Right renal cortex interstitium (tissue), 3 donors: Measurements from ENCODE around the gene ARVCF. TPM values are rescaled to one million over a fixed set of nuclear protein-coding genes. Genes with fewer than 3 reads are reported as not detected.

Experiments
- DNase-seq, 3 donors: peaks; one replicate each; pipeline ENCODE4 v3.0.0-alpha.2; 2013; ENCODE audit warnings: low read depth in 3 of 3, low spot score in 2 of 3
- polyA plus RNA-seq, 3 donors: library from polyadenylated mRNA; unstranded; fragments of 120-200 nt; gene quantifications; one replicate each; pipeline ENCODE4 v1.2.1, GENCODE V29; 2013; ENCODE audit not compliant: insufficient read length in 3 of 3

ARVCF gene
- polyA plus RNA-seq, 3 donors: 16.8 to 19.6 (median 16.9) TPM

- no peak for DNase-seq
Measured at GRCh38 chr22:20002128-20002527, 14.5 kb downstream of the ARVCF start.

GRCh38 chr22:20001082-20001638 lies 15.5 kb downstream of the ARVCF start:
- DNase-seq: no peak

- DNase-seq: no peak
Measured at GRCh38 chr22:20000246-20001081, 16.2 kb downstream of the ARVCF start.

GRCh38 chr22:19998991-19999820 lies 17.4 kb downstream of the ARVCF start:
- DNase-seq: no peak

- DNase-seq: no peak
Measured at GRCh38 chr22:19998232-19998951, 18.2 kb downstream of the ARVCF start.

- no peak for DNase-seq
Measured at GRCh38 chr22:19997561-19998231, 18.9 kb downstream of the ARVCF start.

- no peak for DNase-seq
Measured at GRCh38 chr22:19996694-19997384, 19.8 kb downstream of the ARVCF start.

- no peak for DNase-seq
Measured at GRCh38 chr22:19995611-19996339, 20.8 kb downstream of the ARVCF start.

GRCh38 chr22:19994851-19995610 lies 21.6 kb downstream of the ARVCF start:
- DNase-seq: no peak

- DNase-seq: no peak
Measured at GRCh38 chr22:19993926-19994325, 22.7 kb downstream of the ARVCF start.

GRCh38 chr22:19992921-19993355 lies 23.7 kb downstream of the ARVCF start:
- no peak for DNase-seq

GRCh38 chr22:19992481-19992911 lies 24.1 kb downstream of the ARVCF start:
- DNase-seq: no peak

GRCh38 chr22:19991645-19992451 lies 24.8 kb downstream of the ARVCF start:
- no peak for DNase-seq

- no peak for DNase-seq
Measured at GRCh38 chr22:19991395-19991644, 25.3 kb downstream of the ARVCF start.

- DNase-seq: no peak
Measured at GRCh38 chr22:19990609-19991394, 25.8 kb downstream of the ARVCF start.

- no peak for DNase-seq
Measured at GRCh38 chr22:19990188-19990587, 26.4 kb downstream of the ARVCF start.

GRCh38 chr22:19989725-19990067 lies 26.9 kb downstream of the ARVCF start:
- DNase-seq: no peak
